ENCODE data around the gene BDKRB1.

BDKRB1 gene

DNA sequence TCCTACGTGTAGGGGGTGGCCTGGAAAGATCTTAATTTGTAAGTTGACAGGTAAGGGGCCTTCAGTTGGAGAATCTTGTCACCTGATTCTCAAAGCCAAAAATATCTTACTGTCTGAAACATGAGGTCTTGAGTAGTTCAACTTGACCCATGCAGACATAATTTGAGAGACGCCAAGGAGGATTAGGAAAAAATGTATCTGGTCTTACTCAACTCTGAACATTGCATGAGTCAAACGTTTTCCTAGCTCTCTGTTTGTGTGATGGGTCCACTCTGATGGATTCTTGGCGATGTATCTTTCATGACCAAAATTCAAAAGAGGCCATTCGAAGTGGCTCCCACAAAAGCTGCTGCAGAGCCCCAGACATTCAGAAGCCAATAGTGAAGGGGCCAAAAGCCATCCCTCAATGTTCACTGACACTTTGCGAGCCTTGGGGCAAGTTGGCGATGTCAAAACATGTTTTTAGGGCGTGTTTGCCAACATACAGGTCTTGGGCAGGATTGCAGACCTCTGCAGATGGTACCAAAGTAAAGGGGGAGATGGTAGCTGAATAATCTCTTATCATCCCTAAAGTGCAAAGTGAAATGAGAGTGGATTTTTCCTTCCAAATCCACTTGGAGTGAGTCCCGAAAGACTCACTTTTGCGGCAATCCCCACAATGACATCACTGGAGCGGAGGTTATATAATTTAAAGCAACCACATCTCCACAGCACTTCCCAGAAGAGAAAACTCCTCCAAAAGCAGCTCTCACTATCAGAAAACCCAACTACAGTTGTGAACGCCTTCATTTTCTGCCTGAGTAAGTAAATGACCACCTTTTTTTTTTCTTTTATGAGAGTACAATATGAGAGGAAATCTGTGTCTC lies at the start of gene BDKRB1:
TSS of gene BDKRB1 (plus strand) at position 710 of the 866 bp plus-strand sequence. CDS start 7,473 bp downstream, outside the sequence.
- DNase-seq (ENCODE audit: low spot score), result no peak

DNA sequence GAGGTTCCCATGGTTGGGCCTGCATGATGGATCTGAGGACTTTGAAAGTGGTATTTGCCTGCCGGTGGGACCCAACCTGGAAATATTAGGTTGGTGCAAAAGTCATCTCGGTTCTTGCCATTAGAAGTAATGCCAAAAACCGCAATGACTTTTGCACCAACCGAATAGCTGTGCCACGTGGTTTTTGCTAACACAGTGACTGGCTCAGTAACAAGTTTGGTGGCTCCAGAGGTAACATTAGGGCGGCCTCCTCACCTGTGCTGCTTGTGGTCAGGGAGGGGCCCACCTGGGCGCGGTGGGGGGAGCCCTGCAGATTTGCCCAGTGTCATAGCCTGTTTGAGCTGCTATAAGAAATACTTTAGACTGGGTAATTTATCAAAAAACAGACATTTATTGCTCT lies 49.5 kb upstream of the BDKRB1 start:
- no peak for DNase-seq (ENCODE audit: low spot score)

DNA sequence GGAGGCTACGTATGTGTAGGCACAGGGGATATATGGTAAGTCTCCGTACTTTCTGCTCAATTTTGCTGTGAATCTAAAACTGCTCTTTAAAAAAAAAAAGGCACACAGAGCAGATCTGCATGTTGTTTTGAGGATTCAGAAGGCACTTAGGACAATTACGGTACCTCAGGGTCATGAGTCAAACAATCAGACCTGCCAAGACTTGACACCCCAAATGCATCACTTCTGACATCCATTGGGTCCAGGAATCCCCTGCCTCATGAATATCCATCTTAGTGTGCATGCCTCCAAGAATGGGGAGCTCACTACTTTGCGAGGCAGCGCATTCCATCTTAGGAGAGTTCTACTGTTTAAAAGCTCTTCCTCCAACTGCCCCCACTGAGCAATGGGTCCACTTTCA lies 48.3 kb upstream of the BDKRB1 start:
- no peak for DNase-seq (ENCODE audit: low spot score)

DNA sequence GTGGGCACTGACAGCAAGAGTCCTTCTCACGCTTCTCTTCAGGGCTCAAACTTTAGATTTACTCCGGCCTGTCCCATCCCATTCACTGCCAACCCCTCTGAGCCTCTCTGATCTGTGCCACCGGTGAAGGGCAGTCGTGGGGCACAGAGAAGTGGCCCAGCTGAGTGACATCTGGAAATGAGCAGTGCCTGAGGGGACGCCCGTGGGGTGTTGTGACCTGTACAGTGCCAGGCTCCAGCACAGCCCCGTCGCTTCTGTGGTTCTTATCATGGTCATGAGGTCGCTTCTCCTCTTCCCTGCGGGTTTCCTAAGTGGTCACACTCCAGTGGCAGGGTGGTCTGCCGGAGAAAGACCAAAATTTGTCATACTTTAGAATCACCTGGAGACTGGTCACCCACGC lies 47.3 kb upstream of the BDKRB1 start:
- no peak for DNase-seq (ENCODE audit: low spot score)

DNA sequence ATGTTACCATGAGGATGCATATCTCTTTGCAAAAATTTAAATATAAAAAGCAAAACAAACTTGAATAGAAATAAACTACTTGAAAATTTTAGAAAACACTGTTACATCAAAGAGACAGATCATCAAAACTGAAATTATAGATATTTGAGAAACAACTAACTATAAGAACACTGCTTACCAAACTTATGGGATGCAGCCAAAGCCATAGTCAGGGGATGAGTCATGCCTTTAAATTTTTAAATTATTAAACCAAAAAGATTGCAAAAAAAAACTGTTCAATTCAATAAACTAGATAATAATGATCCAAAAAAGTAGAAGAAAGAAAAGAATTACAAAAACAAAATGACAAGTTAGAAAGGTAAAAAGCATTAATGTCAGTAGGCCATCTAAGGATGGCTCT lies 43.9 kb upstream of the BDKRB1 start:
- DNase-seq (ENCODE audit: low spot score), result no peak

DNA sequence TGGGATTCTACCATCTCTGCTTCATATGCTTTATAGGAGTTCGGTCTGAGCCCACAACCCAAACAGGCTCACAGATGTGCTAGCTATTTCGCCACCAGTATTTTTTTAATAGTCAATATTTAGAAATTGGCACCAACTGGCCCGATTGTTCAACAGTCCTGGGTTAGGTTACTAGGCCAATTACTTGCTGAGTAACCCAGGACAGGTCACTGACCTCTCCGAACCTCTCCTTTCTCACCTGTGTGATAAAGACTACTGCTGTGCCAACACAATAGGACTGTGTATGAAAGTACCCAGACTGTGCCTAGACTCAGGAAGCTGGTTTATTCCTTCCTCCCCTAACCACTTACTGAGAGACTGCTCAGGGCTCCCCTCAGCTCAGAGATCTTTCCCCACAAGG lies 43.1 kb upstream of the BDKRB1 start:
- no peak for DNase-seq (ENCODE audit: low spot score)

DNA sequence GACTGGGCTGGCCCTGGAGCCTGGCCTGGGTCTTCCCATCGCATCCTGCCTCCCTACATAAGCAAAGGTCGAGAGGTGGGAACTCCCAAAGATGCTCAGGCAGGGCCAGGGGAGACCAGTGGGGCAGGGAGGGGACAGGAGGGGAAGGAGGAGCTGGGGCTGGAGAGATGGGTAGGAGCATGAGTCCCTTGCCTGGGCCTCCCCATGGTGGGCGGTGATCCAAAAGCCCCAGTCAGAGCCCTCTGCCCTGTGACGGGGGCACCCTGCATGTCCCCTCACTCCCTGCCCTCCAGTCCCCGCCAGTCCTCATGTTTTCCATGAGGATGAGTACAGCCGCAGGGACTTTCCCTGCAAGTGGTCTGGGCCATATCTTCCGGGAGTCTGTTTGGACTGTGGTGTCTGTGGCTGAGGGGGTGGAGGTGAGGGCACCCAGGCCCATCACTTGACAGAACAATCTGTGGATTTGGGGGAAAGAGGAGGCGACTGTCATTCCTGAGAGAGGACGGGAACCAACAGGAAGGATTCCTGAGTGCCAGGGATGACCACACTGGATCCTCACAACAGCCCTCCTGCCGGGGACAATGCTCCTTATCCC lies 42.0 kb upstream of the BDKRB1 start:
- DNase-seq (ENCODE audit: low spot score), result no peak

DNA sequence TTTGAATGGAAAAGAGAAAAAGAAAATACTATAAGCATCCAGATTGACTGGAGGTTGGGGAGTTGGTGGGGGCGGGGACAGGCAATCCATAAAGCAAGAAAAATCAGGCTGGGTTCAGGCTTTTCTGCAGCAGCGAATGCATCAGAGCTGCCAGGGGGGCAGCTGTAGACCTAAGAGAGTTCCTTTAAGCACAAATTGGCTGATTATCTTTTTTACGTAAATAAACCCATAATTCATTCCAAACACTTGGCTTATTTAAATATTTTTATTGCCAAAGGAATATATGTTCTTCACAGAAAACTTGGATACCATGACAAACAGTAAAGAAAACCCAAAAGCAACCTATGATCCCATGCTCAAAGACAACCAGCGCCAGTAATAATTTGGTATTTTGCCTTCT lies 41.2 kb upstream of the BDKRB1 start:
- DNase-seq (ENCODE audit: low spot score), result no peak

DNA sequence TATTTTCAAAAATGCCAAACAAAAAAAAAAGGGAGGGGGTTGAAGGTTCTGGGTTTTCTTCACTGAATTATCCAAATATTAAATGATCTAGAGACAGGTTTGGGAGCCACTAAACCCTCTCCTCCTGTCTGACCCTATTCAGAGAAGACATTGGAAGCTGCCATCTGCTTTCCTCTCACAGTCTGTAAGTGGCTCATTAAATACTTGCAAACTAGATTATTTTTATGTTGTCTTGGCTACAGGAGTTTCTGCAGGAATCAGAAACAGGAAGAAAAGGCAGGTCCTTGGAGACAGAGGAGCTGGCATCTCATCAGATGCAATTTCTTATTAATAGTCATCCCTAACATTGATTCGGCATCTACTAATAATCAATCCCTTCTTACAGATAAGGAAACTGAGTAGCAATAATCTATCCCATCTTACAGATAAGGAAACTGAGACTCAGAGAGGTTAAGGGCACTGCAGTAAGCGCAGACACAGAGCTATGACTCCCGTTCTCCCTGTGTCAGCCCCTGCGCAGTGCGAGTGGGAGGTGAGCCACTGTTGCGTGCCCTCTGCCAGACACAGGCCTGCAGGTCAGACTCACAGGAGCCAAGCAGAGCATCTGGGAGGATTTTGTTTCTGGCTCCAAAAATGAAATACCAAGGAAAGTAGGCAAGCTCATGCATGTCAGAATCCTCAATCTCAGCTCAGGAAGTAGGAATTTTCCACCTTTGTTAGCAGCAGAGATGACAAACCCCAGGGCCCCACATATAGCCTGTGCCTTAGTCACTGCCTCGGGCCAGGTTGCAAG lies 40.4 kb upstream of the BDKRB1 start:
- DNase-seq (ENCODE audit: low spot score), result no peak

DNA sequence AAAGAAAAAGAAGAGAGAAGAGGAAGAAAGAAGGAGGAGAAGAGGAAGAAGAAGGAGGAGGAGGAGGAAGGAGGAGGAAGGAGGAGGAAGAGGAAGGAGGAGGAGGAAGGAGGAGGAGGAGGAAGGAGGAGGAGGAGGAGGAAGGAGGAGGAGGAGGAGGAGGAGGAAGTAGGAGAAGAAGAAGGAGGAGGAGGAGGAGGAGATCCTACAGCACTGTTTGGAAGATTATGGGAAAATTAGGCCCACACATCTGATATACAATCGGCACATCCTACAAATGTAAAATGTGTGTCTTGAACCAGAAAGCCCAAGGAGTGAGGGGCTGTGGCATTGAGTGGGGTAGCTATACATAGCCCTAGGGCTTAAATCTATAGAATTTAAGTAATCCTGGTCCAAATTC lies 39.4 kb upstream of the BDKRB1 start:
- no peak for DNase-seq (ENCODE audit: low spot score)

DNA sequence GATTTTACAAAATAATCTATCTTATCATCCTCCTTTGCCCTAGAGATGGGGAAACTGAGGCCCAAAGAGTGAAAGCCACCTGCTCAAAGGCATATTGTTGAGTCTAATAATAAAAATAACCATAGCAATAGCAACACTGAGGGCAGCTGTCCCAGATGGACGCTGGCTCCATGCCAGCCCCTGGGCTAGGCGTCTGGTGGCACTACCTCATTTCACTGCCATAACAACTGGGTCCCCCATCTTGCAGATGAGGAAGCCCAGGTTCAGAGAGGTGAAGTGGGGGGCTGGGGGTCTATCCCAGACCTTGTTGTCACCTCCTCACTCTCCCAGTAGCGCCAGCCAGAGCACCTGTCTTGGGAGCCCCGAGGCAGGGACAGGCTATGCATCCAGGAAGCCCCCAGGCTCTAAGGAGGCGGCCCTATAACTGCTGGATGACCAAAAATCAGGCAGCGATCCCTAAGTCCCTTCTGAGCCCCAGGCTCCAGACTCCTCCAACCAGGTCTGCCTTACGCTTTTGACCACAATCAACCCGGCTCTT lies 38.6 kb upstream of the BDKRB1 start:
- DNase-seq (ENCODE audit: low spot score), result no peak

DNA sequence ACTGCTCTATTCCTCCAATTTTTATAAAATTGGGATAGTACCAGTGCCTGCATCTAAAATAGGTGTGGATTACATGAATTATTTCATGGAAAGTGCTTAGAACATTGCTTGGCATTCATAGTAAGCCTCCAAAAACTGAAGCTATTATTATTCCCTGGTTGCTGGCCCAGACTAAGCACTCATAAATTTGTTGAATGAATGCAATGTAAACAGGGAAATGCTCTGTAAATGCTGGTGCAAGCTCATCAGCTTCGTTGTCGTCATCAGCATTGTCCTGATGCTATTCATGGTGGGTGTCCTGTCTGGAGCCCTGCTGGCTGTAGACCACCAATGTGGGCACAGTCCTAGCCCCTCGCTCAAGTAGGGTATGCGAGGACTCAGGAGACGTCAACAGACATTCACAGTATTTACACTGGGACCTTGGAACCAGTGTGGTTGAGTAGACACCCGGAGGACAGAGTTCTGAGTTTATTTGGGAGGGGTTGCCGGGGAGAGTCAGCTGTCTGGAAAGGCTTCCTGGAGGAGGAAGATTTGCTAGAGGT lies 34.8 kb upstream of the BDKRB1 start:
- no peak for DNase-seq (ENCODE audit: low spot score)

DNA sequence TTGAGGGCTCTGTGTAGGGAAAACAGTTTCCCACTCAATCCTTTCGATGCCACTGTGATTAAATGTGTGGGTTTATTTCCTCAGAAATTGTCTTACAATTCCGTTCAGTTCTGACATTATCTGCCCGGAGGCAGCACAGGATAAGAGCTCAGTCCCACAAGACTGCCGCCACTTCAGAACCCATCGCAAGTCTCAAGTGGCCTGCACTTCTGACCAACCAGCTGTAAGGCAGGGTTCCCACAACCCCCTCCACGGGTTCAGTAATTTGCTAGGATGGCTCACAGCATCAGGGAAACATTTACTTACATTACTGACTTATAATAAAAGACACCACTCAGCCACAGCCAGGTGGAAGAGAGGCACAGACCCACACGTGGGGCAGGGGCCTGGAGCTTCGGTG lies 34.2 kb upstream of the BDKRB1 start:
- no peak for DNase-seq (ENCODE audit: low spot score)

DNA sequence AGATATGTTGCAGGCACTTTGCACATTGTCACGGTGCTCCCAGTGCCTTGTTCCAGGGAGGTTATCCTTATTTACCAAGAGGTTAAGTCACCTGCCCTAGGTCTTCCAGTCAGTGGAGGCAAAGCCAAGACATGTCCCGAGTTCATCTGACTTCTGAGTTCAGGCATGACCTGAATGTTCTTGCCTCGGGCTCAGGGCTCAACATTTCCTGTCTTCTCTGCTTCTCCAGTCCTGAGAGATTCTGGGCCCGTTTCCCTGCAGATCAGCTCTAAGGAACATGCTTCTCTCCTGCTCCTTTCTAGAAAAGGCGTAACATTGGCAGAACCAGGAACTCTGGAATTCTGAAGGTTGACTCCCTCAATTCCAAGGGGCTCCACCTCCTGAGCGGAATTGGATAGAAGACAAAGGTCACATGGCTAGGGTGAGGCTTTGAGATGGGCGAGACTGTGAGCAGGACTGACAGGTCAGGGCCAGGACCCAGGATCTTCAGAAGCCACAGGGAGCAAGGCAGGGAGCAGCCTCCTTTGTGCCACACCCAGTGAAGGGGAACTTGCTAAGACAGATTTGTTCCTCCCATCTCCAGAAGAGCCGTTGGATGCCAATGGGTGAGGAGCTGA lies 31.4 kb upstream of the BDKRB1 start:
- DNase-seq (ENCODE audit: low spot score), result no peak

DNA sequence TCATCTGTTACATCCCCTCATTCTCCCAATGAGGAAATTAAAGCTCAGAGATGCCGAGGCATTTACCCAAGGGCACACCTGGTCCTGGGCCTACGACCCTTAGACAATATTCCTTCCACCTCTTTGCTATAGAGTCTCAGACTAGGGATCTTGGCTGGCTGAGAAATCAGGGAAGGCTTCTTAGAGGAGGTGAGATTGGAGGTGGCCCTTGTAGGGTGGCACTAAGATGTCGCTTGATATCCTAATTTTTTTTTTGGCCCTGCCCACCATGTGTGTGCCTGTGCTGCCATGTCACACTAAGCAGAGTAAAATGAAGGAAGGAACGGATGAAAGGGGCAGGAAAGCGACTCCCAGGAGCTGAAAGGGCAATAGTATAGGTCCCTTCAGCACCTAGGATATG lies 30.8 kb upstream of the BDKRB1 start:
- DNase-seq (ENCODE audit: low spot score), result no peak

DNA sequence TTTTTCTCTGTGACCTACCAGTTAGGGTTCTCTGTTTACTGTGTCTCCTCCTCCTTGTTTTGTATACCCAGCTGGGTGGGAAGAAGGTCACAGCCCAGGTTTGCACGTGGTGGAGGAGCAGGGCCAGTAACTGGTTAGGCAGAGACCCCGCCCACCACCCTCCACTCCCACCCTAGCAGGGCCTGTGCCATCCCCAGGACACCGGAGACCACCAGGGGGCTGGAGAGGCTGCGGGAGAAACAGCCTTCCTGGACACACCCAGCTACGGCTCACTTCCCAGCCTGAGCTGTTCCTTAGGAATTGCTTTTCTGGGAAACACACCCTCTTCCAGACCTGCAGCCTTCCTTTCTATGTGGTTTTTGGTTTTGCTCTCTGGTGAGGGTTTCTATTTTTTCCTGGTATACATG lies 30.3 kb upstream of the BDKRB1 start:
- no peak for DNase-seq (ENCODE audit: low spot score)

DNA sequence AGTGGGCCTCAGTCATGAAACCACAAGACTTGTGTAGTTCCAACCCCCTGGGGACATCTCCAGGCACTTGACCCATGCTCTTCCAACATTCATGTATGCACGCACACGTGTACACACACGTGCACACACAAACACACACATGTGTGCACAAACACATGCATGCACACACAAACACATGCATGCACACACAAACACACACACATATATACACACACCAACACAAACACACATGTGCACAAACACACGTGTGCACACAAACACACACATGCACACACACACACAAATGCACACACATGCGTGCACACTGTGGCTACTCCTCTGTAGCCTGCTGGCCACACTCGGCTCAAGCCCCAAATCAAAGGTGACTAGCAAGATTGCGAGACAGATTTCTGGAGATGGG lies 28.6 kb upstream of the BDKRB1 start:
- no peak for DNase-seq (ENCODE audit: low spot score)

DNA sequence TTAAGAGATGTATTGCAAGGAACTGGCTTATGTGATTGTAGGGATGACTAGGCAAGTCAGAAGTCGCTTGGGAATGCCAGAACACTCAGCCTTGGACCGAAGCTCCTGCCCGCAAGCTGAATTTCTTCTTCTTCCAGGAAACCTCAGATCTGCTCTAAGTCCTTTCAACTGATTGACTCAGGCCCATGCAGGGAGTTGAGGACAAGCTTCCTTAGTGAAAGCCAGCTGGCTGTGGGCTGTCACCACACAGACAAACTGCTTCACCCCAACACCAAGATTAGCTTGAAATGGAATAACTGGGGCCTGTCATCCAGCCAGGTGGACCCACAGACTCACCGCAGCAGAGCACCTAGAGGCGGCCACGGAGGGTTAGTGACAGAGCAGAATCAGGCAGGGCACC lies 26.7 kb upstream of the BDKRB1 start:
- DNase-seq (ENCODE audit: low spot score), result no peak

DNA sequence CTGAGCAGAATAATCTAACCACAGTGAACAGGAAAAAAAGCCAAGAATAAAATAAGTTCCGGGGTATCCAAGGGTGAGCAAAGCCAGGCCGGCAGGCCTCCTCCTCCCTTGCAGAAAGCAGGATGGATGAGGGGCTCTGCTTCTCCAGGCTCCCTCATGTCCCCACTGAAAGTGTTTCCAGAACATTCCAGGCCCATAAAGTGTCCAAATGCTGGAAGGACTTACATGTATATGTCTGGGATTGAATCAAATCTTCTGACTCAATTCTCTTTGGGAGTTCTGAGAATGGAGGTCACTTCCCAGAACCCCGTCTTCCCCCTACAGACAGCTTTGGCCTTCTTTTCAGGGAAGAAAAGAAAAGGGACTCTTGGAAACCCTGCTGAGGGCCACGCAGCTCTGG lies 25.0 kb upstream of the BDKRB1 start:
- DNase-seq (ENCODE audit: low spot score), result no peak

DNA sequence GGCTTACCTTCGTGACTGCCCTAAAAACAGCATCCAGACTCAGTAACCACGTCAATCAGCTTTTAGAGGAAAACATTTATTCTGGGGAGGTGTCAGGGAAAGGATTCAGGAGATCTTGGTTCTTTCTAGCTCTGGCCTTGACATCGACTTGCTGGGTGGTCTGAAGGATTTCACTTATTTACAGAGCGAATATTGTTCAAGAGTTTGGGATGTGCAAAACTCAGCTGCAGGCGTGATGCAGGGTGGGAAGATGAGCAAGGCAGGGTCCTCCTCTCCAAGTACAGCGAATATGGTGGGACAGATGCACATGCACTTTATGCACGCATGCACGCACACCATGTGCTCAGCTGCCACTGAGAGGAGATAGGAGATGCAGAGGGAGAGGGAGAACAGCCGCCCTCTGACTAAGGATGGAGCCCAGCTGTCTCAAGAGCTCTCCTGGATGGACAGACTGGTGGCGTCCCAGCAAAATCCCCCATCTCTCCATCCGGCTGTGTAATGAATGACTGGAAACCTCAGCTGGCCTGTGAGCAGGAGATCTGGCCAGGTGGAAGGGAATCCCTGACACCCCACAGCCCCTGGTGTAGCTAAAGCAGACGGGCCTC lies 24.4 kb upstream of the BDKRB1 start:
- no peak for DNase-seq (ENCODE audit: low spot score)

DNA sequence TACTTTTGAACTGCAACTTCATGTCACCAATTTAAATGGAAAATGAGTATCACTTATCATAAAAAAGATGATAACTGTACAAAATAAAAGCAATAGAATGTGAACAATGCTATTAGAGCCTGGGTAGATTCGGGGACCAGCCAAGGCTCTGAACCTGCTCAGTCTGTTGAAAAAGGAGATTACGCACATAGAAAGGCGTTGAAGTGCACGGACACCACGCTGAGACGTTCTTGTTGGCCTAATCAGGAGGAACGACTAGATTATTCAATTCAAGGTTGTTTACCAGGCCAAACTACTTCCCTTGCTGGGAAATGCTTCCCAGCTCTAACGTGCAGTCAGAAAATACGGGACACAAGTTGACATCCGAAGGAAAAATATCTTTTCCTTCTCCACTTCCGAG lies 23.5 kb upstream of the BDKRB1 start:
- DNase-seq (ENCODE audit: low spot score), result no peak

DNA sequence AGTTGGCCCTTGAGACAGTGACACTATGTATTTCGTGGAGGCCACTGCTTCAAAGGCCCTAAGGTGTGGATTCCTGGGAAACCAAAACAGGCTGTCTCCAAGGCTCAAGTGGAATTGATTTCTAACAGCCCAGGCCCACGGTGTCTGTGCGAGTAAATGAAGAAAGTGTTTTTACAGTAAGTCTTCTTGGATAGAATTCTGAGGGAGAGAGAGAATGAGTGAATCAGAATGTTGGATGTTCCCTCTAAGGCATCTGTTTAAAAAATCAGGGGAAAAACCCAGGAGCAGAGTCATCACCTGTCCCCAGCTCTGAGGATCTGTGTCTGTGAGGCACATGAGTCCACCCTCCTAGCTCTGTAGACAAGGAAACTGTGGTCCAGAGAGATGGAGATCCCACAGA lies 22.3 kb upstream of the BDKRB1 start:
- DNase-seq (ENCODE audit: low spot score), result no peak

Data from hematopoietic multipotent progenitor cell treated with erythropoietin and hydrocortisone succinate and interleukin-3 and kit ligand, for 17 days (in vitro differentiated cells).